KBM-7 (cell line): Measurements from ENCODE around the gene PRPF38B.

Experiments used
- DNase-seq: peaks from one replicate; pipeline ENCODE4 v3.0.0-alpha.2; 2015
- in situ Hi-C: fragments of 300-500 bp; cut with MboI; formaldehyde crosslinking; loops from 2 replicates; pipeline ENCODE4 v1.14.3; 2020; ENCODE audit warnings: low sequenced_read_pairs, low pct_unique_long_range_greater_than_20kb, mixed read lengths

Gene PRPF38B

DNA sequence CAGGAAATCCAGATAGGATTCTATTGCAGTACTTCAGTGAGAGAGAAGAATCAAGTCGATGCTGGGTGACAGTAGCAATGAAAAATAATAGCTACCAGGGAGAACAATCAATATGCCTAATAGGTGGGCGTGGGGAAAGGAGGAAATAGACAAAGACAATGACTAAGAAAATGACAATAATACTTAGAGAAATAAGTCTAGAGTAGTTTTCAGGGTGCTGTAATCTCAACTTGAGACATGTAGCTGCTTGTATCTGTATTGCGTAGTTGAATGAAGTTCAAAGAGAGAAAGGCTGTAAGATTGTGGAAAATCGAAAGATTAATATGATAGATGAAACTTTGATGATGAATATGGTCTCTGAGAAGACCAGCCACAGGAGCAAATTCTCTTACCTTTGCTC is 57.0 kb downstream of the PRPF38B start:
- in situ Hi-C loops: no loop called here
- no peak for DNase-seq

DNA sequence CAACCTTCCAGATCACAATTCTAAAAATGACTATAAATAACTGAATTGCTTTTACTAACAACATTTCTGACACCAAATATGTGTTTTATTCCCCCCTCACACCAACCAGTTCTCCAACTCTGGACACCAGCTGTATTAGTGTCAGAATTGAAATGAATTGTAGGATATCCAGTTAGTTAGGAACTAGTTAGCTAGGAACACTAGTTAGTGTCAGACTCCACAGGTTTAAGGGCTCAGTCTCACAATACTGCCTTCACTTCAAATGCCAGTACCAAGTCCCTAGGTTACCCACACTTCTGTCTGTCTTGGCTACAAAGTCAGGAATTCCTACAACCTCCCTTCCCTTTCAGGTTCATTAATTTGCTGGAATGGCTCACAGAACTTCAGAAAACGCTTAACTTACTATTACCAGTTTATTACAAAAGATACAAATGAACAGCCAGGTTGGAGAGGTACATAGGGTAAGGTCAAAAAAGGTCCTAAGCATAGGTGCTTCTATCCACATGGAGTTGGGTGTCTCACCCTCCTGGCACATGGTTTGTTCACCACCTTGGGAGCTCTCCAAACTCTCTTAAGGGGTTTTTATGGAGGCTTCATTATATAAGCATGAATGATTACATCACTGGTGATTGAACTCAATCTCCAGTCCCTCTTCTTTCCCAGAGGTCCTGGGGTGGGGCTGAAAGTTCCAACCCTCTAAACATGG is 58.5 kb downstream of the PRPF38B start:
- in situ Hi-C loops: no loop called here
- DNase-seq: no peak
